Activated CD4-positive, alpha-beta T cell treated with anti-CD3 and anti-CD28 coated beads, Interleukin-2, amount 50 U/mL, for 16 hours (primary cell): ENCODE data around the gene NHSL1.
A peak's percentile ranks its signal among the peaks of the same experiment; 100 is the strongest.

ENCODE experiments used
- DNase-seq: peaks from one replicate; pipeline ENCODE4 v3.0.0-alpha.2; 2020

NHSL1 gene

DNA sequence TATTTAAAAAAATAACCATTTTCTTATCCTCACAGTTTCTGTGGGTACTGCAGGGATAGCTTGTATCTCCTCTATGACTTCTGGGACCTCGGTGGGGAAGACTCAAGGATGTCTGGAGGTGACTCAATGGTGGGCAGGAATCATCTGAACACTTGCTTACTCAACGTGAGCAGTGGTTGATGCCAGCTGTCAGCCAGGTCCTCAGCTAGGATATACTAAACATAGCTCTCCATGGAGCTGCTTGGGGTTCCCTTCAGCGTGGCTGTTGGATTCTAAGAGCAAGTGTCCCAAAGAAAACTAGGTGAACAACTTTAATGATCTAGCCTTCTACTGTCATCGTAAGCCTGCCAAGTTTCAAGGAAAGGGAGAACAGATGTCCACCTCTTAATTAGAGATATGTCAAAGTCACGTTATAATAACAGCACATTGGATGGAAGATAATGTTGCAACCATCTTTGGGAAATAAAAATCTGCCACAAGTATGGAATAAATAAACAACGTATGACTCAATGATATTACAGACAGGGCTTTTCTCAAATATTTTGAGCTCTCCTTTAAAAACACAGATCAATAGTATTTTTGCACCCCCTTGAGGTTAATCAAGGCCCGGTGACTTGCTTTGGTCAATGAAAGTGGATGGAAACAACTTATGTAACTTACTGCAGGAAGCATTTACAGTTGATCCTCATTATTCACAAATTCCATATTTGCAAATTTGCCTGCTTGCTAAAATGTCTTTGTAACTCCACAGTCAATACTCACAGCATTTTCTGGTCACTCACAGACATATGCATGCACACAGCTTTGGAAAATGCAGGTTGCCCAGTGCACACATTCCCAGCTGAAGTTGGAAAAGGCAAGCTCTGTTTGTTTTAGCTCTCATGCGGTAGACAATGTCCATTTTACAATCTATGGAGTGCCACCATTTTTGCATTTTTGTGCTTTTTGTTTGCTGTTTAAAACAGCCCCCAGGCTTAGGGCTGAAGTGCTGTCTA, 101.9 kb downstream of the NHSL1 start:
- no peak for DNase-seq

DNA sequence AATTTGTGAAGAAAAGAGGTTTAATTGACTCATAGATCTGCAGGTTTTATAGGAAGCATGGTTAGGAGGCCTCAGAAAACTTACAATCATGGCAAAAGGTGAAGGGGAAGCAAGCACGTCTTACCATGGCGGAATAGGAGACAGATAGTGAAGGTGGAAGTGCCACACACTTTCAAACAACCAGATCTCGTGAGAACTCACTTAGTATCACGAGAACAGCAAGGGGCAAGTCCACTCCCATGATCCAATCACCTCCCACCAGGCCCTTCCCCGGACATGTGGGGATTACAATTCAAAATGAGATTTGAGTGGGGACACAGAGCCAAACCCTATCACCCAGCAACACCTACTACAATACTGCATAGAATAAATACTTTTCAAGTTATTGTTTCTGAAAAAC, 102.6 kb downstream of the NHSL1 start:
- no peak for DNase-seq

DNA sequence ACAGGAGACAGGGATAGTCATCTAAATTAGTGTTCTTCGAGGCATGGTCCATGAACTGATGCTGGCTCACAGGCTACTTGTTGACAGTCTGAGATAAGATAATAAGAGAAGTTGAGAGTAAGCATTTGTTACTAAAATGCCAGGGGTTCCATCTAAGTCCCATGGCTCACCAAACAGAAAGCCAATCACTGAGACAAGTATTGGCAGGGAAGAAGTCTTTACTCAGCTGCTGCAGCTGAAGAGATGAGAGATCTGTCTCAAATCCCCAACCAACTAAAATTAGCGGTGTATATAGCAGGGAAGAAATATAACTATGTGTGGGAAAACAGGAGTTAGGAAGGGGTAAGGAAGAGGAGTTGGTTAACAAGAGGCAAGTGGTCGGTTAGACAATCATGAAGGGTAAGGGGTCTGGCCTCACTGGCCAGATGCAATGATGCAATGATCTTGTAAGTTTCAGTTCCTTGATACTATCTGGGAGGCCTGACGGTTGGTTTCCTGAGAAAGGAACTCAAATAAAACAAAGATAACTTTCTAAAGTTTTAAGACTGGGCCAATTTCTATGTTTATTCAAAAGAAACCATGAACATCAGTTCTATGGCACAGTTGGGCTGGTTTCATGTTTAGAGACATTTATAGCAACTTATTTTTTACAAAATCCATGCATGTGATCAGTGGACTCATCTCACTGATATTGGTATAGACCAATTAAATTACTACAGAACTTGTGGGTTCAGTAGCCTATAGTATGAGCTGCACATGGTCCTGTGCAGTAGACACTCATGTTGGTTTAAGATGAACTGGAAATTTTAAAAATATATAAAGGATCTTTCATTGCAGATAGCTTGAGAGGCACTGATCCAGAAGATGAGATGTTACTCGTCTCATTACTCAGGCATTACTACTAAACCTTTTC, 105.2 kb downstream of the NHSL1 start:
- no peak for DNase-seq

GRCh38 chr6:138389551-138389950, 109.7 kb downstream of the NHSL1 start:
- no peak for DNase-seq

- DNase-seq = no peak
These were observed 111.5 kb downstream of the NHSL1 start for GRCh38 chr6:138387577-138388368.

DNA sequence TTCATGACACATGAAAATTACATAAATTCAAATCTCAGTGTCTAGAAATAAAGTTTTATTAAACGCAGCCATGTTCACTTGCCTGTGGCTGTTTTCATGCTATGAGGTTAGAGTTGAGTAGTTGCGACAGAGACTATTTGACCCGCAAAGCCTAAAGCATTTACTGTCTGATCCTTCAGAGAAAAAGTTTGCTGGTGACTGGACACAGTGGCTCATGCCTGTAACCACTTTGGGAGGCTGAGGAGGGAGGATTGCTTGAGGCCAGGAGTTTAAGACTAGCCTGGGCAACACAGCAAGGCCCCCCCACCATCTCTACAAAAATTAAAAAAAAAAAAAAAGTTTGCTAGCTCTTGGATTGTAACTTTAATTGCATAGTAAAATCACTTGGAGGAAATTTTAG, 112.4 kb downstream of the NHSL1 start:
- DNase-seq = no peak

DNA sequence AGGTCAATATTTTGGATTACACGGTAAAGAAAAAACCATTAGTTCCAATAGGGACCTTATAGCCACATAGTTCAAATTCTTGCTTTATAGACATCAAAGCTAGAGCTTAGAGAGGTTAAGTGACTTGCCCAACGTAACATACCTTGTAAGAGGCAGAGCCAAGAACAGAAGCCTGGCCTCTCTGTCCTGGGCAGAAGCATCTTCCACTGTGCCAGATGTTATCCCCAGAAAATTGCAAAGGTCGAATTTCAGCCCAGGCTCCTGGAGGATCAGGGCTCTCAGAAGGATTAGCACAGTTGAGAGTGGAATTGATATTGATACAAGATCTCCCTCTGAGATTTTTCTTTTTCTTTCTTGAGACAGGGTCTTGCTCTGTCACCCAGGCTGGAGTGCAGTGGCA, 115.5 kb downstream of the NHSL1 start:
- DNase-seq = no peak

GRCh38 chr6:138382498-138383265, 116.6 kb downstream of the NHSL1 start:
- DNase-seq = no peak

GRCh38 chr6:138378463-138378862, 120.8 kb downstream of the NHSL1 start:
- DNase-seq = no peak

- DNase-seq = no peak
These were observed 121.5 kb downstream of the NHSL1 start, which contains the start of gene SMIM28 for GRCh38 chr6:138377844-138378243. TSS of gene SMIM28 (plus strand) at chr6:138377905. CDS start at chr6:138378073, 168 bp downstream.

DNA sequence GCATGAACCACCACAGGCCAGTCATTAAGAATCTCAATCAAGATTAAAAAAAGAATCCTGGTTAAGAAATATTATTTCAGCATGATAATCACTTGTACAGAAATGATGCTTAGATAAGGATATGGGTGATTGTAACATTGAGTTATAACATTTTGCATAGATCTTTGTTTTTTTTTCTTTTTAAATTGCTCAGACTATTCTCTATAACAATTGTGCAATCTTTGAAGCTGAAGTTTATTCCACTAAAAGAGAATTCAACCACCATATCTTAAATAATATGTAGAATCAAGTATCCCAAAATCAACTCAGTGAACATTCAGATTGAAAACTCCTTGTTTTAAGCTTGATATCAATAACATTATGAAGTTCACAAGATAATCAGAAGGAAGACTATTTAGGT, 122.3 kb downstream of the NHSL1 start:
- no peak for DNase-seq

DNA sequence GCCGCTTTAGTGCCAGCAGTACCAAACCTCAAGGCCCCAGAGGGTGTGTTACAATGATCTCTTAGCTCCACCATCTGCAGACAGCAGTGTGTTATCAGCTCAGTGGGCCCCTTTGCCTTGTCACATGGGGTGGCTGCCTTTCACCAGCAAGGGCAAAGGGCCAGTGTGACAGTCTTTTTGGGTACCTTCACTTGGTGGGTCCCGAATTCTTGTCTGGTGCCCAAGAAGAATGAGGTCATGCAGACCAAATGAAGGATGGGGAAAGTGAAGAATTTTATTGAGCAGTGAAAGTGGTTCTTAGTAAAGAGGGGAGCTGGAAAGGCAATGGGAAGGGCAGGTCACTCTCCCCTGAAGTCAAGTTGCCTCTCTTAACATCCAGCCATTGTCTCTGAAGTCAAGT, 124.5 kb downstream of the NHSL1 start:
- no peak for DNase-seq

DNA sequence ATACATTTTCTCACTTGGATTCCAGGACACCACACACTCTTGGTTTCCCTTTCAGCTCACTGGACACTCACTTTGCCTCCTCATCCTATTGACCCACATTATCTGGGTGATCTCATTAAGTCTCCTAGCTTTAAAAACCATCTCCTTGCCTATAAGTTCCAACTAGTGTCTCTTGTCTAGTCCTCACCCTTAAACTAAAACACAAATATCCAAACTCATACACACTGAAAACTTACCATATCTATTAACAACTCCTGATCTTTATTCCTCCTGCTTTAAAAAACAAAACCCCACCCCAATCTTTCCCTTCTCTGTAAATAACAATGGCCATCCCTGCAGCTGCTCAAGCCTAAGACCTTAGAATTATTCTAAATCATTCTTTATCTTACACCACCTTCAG, 125.1 kb downstream of the NHSL1 start:
- DNase-seq = no peak

DNA sequence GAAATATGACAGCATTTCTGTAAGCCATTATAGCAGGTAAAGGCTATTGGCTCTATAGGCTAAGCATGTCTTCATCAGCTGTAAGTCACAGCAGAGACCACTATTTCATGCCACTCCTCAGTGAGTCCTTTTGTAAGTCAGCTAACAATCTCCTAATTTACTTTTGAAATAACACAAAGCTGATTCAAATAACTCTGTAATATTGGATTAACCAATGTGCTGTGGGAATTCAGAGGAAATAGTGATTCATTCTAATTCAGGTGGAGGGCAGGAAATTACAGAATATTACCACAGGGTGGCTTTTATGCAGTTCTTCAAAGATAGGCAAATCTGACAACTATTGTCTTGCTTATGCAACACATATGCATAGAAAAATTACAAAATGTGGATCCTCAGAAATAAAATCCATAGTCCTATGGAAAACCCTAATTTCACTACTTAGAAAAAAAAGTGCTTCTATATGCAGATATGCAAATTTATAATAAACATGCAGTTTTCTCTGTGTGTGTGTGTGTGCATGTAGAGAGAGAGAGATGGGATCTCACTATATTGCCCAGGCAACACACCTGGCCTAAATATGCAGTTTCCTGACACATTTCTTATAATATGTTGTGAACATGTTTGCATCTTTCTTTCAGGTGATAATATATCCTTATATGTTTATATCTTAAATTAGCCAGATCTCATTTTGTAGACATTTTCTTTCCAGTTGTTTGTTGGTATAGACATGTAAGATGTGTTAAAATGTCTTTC, 126.4 kb downstream of the NHSL1 start:
- DNase-seq = peak; percentile 16
